HepG2 (cell line): ENCODE data around the gene GRK5. TPM values are rescaled to one million over a fixed set of nuclear protein-coding genes. Genes with fewer than 3 reads are reported as not detected.

ENCODE experiments used
- ELF4 ChIP-seq: sonication (generic); formaldehyde crosslinking; IDR thresholded peaks from 2 replicates; pipeline ENCODE4 v1.5.0; 2020; ENCODE audit warnings: missing genetic modification reagents, mild to moderate bottlenecking, moderate library complexity, borderline replicate concordance
- FOXK2 ChIP-seq: fragments of 450-650 bp; IDR thresholded peaks from 2 replicates; pipeline ENCODE4 v1.6.1; 2016
- ZHX2 ChIP-seq, 2 experiments: sonication (generic) in 1 of 2; formaldehyde crosslinking in 1 of 2; IDR thresholded peaks; 2 replicates each; pipeline versions ENCODE4 v1.6.1 to v1.9.0; 2014 to 2022; ENCODE audit warnings: antibody characterized with exemption in 1 of 2, borderline replicate concordance in 1 of 2, inconsistent platforms in 1 of 2, low read depth in 1 of 2, missing genetic modification reagents in 1 of 2
- ZNF232 ChIP-seq: sonication (generic); formaldehyde crosslinking; IDR thresholded peaks from 2 replicates; pipeline ENCODE4 v1.4.0; 2020; ENCODE audit warnings: missing genetic modification reagents, borderline replicate concordance
- polyA plus RNA-seq, 8 experiments: library from polyadenylated mRNA; depleted of rRNA in 3 of 8; stranded (reverse) in 7 of 8; unstranded in 1 of 8; fragments of >200 nt; fragmentation: Illumina TruSeq in 4 of 8; extraction: Trizol in 4 of 8; gene quantifications; 2 replicates each; pipeline versions ENCODE4 v1.2.1 to v1.2.3, GENCODE V29; 2011 to 2016; ENCODE audit warnings: low read depth in 4 of 8, missing spikeins in 1 of 8, mixed read lengths in 1 of 8; ENCODE audit not compliant: insufficient read depth in 1 of 8
- total RNA-seq, 5 experiments: library from RNA; depleted of rRNA; stranded (reverse); fragments of >200 nt; fragmentation: Illumina TruSeq; extraction: Trizol; gene quantifications; 2 replicates each; pipeline ENCODE4 v1.2.3, GENCODE V29; 2016; ENCODE audit warnings: low read depth in 1 of 5

The GRK5 gene
- total and polyA plus RNA-seq, 2 of the 13 experiments (the other 11 are each of a cell fraction or from before 2014, with no cell fraction given): 10.4 to 12.6 TPM

DNA sequence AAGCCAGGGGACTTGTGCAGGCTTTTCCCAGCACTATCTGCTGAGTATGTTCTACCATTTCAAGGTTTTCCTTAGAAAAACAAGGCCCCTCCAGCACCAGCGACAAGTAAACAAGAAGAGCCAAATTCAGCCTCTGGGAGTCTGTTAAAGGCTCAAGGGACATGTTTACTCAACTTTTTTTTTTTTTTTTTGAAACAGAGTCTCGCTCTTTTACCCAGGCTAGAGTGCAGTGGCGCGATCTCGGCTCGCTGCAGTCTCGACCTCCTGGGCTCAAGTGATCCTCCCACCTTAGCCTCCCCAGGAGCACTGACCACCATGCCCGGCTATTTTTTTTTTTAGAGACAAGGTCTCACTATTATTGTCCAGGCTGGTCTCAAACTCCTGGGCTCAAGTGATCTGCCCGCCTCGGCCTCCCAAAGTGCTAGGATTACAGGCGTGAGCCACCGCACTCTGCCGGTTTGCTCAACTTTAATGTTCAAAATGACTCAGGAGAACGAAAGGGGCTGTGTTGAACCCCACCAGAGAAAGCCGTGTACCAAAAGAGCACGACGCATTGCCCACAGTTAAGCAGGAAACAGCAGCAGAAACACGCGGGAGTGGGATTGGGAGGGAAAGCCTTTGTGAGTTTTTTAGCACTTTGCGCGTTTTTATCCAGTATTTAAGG lies 29.5 kb upstream of the GRK5 start (continued):
- TF ChIP-seq ZHX2 (IDR thresholded peaks at IDR 0.05; ENCODE audit: low read depth): no peak; the same call in 1 of the 2 replicates
- no peak for TF ChIP-seq ZHX2 (CRISPR knock-in tag; IDR thresholded peaks at IDR 0.05; ENCODE audit: borderline replicate concordance)
- TF ChIP-seq ZNF232: no peak
- no peak for TF ChIP-seq ELF4 (CRISPR knock-in tag)
- peak; percentile 88 for TF ChIP-seq FOXK2
